Activated CD4-positive, CD25-positive, alpha-beta regulatory T cell treated with anti-CD3 and anti-CD28 coated beads, Interleukin-2, amount 50 U/mL, for 16 hours (primary cell): ENCODE measurements around the gene ALKBH7.
"Not testable (repeated sequence)": the region's sequence is repeated elsewhere in the genome, so short reads cannot be mapped to it uniquely, and the experiment has no call there.

ENCODE experiments used
- DNase-seq: peaks from one replicate; pipeline ENCODE4 v3.0.0-alpha.2; 2020; ENCODE audit warnings: low read depth, low spot score

ALKBH7 gene, protein sequence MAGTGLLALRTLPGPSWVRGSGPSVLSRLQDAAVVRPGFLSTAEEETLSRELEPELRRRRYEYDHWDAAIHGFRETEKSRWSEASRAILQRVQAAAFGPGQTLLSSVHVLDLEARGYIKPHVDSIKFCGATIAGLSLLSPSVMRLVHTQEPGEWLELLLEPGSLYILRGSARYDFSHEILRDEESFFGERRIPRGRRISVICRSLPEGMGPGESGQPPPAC

DNA sequence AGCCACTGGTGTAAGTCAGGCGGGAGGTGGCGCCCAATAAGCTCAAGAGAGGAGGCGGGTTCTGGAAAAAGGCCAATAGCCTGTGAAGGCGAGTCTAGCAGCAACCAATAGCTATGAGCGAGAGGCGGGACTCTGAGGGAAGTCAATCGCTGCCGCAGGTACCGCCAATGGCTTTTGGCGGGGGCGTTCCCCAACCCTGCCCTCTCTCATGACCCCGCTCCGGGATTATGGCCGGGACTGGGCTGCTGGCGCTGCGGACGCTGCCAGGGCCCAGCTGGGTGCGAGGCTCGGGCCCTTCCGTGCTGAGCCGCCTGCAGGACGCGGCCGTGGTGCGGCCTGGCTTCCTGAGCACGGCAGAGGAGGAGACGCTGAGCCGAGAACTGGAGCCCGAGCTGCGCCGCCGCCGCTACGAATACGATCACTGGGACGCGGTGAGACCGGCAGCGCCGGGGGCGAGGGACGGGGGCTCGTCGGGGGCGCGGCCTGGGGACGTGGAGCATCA, at the start of gene ALKBH7:
Gene ALKBH7 (plus strand): TSS at position 201 of the 502 bp plus-strand sequence. CDS start 27 bp downstream, at position 228.
- peak; percentile 95 for DNase-seq

DNA sequence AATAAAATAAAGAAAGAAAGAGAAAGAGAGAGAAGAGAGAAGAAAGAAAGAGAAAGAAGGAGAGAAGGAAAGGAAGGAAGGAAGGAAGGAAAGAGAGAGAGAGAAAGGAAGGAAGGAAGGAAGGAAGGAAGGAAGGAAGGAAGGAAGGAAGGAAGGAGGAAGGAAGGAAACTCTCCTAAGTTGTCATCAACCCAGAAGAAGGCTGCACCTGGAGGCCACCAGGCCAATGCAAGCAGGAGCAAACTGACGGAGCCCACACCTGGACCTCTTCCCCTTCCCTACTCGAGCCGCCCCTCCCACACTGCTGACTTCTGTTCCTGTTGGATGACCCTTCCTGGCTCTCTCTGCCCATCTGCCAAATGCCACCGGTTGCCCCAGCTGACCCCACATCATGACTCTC, 47.8 kb upstream of the ALKBH7 start:
- DNase-seq: no peak

DNA sequence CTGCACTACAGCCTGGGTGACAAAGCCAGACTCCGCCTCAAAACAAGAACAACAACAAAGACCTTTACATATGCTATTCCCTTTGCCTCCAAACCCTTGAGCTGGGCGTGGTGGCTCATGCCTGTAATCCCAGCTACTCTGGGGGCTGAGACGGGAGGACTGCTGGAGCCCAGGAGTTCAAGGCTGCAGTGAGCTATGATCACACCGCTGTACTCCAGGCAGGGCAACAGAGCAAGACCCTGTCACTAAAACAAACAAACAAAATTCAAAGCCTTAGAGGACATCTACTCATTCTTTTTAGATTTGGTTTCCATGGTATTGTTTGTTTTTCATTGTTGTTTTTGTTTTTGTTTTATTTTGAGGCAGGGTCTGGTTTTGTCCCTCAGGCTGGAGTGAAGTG, 47.0 kb upstream of the ALKBH7 start:
- DNase-seq: no peak

DNA sequence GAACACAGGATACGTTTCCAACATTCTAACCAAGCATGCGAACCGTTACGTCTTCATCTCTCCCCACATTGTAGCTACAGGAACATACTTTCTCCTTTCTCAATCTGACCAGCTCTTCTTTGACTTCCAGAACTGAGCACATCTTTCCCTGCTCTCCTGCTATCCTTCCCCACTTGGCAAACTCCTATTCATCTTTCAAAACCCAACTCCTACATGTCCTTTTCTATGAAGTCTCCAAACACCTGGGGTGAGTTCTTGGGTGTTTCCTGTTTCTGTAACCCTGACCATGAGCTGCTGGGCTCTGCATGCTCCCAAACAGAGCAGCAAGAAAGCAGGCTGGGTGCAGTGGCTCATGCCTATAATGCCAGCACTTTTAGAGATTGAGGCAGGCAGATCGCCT, 45.8 kb upstream of the ALKBH7 start:
- no peak for DNase-seq

DNA sequence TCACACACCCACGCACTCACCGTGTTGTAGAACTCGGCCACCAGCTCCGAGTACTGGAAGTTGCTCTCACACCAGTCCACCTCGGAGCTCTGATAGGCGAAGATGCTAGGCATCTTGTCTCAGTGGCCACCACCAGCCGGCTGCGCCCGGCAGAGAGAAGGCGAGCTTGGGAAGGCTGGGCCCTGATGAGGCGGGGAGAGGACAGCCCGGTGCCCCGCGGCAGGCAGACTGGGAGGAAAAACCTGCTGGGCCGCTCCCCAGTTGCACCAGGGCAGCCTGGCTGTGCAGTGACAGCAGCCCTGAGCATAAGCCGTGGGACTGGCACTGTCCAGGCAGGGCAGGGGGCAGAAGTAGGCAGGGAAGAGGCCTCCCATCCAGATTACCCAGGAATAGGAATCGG, 39.2 kb upstream of the ALKBH7 start, which contains the start of gene ACER1:
Gene ACER1 (minus strand): TSS at position 174 of the 400 bp plus-strand sequence. CDS start 61 bp downstream, at position 113.
- no peak for DNase-seq

DNA sequence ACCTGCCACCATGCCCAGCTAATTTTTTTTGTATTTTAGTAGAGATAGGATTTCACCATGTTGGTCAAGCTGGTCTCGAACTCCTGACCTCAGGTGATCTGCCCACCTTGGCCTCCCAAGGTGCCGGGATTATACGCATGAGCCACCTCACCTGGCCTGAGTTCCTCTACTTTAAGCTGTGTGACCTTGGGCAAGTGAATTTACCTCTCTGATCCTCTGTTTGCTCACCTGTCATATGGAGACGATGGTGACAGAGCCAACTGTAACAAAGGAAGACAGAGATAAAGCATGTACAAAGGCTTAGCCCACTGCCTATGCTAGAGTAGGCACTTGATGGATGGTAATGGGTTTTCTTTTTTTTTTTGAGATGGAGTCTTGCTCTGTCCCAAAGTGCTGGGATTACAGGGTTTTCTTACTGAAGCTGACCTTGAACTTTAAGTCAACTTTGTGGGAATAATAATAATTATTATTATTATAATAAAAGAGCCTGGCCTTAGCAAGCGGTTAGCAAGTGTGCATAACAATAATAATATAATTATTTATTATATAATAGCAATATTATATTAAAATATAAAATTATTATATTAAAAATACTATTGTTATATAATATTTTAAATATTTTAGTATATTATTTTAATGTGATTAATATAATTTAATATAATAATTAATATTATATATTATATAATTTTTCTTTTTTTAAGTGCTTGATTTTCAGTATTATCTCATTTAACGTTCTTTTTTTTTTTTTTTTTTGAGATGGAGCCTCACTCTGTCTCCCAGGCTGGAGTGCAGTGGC, 37.9 kb upstream of the ALKBH7 start:
- no peak for DNase-seq

DNA sequence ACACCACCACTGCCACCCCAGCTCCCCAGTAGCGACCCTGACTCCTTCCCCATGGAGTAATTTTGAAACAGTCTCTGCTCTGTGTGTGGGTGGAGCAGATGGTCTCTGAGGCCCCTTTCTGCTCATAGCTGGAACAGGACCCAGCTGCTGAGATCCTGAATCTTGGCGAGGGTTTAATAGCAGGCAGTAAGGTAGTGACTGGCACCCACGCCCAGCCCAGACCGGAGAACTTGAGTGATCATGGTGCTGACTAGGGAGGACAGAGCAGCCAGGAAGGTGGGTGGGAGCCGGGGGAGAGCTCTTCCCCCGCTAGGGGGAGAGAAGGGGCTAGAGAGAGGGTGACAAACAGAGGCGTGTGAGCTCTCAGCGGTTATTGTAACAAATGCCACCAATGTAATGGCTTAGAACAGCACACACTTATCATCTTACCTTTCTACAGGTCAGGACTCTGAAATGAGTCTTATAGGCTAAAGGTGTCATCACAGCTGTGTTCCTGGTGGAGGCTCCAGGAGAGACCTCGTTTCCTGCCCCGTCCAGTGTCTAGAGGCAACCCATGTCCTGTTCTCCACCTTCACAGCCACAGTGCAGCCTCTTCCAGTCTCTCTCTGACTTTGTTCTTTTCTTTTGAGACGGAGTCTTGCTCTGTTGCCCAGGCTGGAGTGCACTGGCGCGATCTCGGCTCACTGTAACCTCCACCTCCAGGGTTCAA, 31.9 kb upstream of the ALKBH7 start:
- DNase-seq: no peak

DNA sequence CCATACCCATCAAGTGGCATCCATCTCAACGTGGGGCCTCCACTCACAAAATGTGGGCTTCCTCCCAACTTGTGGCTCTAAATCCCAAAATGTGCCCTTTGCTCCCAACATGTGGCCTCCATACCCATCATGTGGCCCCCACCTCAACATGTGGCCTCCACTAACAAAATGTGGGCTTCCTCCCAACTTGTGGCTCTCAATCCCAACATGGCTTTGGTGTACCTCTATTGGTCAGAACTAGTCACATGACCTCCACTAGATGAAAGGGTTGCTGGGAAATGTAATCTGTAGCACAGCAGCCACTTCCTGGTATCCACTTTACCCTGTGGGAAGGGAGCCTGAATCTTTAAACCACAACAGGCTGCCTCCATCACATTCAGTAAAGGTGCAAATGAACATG, 29.1 kb upstream of the ALKBH7 start:
- DNase-seq: no peak

DNA sequence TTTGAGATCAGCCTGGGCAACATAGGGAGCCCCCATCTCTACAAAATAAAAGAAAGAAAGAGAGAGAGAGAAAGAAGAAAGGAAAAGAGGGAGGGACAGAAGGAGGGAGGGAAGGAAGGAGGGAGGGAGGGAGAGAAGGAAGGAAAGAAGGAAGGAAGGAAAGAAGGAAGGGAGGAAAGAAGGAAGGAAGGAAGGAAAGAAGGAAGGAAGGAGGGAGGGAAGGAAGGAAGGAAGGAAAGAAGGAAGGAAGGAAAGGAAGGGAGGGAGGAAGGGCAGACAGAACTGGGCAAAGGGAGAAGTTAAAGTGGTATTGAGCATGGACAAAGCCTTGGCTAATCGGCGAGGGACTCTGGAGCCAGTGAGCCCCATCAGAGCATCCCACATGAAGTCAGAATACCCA, 23.3 kb upstream of the ALKBH7 start:
- not testable (repeated sequence) for DNase-seq

DNA sequence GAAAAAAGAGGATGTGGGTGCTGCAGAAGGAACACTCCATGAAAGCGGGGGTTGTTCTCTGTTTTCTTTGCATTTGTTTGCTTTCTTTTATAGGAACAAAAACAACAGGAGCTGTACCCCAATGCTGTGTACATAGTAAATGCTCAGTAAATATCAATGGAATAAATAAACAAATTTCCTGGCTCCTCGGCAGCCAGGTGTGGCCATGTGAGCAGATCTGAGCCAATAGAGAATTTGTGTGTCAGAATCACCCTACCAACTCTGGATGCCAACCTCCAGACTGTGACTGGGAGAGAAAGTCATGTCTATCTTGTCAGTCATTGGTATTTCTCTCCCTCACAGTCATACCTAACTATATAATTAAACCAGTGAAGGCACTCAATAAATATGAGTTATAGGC, 21.9 kb upstream of the ALKBH7 start:
- no peak for DNase-seq

DNA sequence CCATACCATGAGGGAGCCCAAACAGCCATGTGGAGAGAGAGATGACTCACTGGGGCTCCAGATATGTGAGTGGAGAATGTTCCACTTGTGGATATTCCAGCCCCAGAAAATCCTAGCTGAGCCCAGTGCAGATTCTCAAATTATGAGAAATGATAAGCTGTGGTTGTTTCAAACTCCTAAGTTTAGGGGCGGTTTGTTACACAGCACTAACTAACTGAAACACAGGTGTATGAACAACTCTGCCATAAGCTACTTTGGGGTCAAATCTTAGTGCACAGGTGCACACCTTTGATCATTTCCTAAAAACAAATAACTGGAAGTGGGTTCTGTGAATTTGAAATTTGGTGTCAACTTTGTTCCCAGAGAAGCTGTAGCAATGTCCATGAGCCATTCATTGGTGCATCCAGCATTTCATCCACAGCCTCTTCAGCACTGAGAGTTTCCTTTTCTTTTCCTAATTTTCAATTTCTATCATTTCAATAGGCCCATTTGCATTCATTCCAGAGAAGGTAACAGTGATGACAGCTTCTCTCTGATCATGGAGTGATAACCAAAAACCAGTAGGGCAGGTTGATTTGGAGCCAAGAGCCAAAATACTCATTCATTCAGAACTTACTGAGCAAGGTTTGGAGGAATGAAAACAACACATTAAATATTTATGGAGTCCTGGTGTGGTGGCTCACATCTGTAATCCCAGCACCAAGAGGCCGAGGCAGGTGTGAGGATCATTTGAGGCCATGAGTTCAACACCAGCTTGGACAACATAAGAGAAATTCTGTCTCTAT, 20.0 kb upstream of the ALKBH7 start:
- DNase-seq: no peak

DNA sequence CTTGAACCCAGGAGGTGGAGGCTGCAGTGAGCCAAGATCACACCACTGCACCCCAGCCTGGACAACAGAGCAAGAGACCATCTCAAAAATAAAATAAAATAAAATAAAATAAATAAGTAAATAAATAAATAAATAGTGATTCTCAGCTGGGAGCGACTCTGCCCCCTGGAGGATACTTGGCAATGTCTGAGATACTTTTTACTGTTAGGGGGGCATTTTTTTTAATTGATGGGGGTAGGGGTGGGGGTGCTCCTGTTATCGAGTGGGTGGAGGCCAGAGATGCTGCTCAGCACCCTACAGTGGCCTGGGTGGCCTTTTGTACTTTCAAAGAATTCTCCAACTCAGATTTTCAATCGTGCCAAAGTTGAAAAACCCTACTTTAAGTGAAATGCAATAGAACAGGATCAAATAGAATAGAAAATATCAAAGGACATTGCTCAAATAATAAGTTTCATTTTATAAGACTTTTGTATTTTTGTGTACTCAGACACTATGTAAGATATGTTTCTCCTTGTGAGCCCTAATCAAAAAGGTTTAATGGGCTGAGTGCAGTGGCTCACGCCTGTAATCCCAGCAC, 18.4 kb upstream of the ALKBH7 start:
- DNase-seq: no peak

DNA sequence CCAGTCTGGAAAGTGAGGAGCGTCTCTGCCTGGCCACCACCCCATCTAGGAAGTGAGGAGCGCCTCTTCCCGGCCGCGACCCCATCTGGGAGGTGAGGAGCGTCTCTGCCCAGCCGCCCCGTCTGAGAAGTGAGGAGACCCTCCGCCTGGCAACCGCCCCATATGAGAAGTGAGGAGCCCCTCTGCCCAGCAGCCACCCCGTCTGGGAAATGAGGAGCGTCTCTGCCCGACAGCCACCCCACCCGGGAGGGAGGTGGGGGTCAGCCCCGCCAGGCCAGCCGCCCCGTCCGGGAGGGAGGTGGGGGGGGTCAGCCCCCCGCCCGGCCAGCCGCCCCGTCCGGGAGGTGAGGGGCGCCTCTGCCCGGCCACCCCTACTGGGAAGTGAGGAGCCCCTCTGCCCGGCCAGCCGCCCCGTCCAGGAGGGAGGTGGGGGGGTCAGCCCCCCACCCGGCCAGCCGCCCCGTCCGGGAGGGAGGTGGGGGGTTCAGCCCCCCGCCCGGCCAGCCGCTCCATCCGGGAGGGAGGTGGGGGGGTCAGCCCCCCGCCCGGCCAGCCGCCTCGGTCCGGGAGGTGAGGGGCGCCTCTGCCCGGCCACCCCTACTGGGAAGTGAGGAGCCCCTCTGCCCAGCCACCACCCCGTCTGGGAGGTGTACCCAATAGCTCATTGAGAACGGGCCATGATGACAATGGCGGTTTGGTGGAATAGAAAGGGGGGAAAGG, 17.1 kb upstream of the ALKBH7 start:
- not testable (repeated sequence) for DNase-seq

DNA sequence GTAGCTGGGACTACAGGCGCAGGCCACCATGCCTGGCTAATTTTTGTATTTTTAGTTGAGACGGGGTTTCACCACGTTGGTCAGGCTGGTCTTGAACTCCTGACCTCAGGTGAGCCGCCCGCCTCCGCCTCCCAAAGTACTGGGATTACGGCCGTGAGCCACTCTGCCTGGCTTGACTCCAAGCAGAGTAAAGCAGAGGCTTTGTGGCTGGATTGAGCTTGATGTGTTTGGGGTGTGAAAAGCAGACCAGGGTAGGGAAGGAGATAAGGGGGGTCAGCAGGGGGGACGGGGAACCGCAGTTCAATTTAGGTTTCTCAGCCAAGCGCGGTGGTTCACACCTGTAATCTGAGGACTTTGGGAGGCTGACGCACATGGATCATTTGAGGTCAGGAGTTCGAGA, 15.4 kb upstream of the ALKBH7 start:
- no peak for DNase-seq

DNA sequence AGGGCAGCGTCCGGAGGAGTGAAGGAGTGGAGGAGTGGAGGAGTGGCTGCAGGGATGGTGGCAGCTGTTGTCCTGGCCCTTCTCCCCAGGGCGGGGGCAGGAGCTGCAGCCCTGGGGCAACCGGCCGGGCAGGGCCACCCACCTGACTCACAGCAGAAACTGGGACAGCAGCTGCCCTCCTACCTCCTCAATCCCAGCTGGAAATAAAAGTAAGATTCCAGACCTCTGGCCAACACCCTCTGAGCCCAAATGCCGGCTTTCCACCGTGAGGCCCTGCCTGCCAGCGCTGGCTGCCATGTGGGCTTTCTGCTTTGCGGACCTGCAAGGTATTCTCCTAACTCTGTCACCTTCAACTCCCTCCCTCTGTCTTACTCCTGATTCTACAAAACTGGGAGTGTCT, 14.6 kb upstream of the ALKBH7 start:
- DNase-seq: no peak

DNA sequence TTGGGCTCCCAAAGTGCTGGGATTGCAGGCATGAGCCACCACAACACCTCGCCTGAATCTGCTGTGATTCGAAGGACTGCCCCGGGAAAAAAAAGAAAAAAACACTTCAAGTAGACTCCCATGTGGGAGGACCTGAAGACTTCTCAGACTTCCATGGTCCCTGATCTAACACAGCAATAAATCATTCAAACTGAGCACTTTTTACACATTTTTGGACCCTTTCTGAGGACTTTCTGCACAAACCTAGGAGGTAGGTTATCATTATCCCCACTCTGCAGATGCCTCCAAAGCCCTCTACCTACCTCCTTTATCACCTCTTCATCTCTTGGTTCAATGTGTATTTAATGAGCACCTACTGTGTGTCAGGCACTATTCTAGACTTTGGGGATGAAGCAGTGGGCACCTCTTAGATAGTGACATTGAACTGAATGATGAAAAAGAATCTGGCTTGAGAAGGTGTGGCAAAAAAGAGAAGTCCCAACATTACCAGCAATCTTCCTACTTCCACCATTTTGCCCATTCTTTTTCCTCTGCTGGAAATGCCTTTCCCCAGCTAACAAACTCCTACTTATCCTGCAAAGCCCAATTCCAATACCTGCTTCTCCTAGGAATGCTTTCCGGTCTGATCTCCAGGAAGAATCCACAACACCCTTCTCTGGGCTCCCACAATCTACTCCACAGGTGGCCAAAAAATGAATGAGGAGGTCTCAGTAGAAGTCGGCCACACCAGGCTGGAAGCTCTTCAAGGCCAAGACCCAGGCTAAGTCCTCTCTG, 12.8 kb upstream of the ALKBH7 start:
- DNase-seq: no peak

DNA sequence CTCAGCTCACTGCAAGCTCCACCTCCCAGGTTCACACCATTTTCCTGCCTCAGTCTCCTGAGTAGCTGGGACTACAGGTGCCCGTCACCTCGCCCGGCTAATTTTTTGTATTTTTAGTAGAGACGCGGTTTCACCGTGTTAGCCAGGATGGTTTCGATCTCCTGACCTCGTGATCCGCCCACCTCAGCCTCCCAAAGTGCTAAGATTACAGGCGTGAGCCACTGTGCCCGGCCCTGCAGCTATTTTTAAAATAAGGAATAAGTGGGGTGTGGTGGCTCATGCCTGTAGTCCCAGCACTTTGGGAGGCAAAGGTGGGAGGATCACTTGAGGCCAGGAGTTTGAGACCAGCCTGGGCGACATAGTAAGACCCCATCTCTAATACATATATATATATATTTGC, 12.1 kb upstream of the ALKBH7 start:
- not testable (repeated sequence) for DNase-seq

DNA sequence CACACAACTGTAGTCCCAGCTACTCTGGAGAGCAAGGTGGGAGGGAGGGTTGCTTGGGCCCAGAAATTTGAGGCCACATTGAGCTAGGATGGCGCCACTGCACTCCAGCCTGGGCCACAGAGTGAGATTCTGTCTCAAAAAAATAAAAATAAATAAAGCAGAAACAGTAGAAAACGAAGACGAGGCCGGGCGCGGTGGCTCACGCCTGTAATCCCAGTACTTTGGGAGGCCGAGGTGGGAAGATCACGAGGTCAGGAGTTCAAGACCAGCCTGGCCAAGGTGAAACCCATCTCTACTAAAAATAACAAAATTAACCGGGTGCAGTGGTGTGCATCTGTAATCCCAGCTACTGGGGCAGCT, 11.8 kb upstream of the ALKBH7 start:
- DNase-seq: not testable (repeated sequence)

DNA sequence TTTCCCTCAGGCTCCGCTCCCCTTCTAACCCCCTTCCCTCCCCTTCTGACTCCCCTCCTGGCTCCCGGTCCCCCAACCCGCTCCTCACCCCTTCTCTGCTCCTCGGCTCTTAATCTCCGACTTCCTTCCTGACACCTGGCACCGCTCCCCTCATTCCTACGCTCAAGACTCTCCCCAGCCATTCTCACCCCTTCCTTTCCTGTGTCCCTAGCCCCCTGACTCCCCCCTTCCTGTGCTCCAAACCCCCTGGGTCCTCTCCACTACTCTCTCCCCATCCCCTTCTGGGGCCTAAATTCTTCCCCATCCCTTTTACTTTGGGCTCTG, 10.6 kb upstream of the ALKBH7 start:
- DNase-seq: no peak

DNA sequence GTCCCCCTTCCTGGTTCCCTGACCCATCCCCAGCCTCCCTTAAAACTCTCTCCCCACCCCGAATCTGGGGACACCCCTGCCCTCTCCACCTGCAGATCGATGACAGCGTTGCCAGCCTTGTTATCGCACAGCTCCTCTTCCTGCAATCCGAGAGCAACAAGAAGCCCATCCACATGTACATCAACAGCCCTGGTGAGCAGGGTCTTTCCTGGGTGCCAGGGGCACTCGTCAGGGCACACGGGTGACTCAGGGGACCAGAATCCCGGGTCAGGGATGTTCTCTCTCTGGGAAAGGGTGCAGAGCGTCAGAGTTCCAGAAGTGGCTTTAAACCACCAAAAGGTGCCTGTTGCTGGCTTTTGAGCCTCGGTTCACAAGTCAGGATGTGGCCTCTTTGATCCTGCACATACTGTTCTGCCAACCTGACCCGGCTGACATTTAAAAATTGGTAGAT, 10.2 kb upstream of the ALKBH7 start:
- no peak for DNase-seq
